ENCODE measurements around the gene MACROD2.

Gene MACROD2

DNA sequence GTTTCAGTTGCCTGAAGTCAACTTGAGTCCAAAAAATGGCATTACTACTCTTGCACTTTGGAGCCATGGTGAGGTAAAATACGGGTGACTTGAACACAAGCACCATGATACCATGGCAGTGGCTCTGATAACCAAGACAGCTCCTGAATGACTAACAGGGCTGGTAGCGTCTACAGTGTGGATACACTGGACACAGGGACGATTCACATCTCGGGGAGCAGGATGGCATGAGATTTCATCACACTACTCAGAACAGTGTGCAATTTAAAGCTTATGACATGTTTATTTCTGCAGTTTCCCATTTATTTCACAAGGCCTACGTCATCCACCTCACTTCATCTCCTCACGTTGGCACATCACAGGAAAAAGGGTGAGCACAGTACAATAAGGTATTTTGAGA, 1627.1 kb downstream of the MACROD2 start:
- DNase-seq, result no peak

DNA sequence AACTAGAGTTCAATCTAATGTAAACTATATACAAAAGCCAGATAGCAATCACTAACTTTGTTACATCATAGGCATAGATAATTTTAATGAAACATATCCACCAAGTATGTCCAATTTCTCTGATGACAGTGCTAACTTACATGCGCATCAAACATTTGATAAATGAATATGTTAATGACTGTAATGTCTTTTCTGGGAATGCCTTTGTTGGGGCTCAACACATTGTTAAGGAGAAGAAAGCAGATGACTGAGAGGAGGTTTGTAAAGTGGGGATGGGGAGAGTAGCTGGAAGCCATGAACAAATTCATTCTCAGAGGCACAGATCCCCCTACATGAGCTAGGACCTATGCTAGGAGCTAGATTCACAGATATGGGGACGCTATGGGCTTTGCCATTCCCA, 1627.9 kb downstream of the MACROD2 start:
- DNase-seq, result no peak

DNA sequence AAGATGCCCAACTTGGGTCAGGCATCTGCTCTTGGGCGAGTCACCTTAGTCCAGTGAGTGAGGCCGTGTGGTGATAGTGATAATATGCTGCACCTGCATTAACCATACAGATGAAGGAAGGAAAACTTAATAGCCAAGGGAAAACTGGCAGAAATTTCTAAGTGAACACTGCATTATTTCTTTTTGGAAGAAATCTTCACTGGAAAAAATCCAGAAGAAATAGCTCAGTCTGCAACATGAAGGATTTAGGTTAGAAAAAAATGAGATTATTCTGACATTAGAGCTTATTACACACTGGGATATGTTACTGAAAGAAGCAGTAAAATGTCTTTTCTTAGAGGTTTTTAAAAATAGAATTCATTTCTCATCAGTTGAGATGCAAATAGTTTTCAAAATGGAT, 1630.7 kb downstream of the MACROD2 start:
- no peak for DNase-seq

DNA sequence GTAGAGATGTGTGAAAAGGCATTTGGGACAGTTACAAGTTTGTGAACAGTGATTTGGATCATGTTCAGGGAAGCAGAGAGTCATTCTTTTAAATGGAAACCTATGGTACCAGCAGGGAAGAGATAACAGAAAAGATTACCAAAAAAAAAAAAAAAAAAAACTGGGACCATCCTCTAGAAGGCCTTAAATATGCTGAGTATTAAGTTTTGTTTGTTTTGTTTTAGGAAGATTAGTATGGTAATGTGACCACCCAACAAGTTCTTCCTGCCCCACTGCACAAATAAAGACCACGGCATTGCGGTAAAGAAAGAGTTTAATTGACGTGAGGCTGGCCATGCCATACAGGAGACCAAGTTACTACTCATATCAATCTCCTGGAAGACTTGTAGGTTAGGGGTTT, 1631.8 kb downstream of the MACROD2 start:
- no peak for DNase-seq

DNA sequence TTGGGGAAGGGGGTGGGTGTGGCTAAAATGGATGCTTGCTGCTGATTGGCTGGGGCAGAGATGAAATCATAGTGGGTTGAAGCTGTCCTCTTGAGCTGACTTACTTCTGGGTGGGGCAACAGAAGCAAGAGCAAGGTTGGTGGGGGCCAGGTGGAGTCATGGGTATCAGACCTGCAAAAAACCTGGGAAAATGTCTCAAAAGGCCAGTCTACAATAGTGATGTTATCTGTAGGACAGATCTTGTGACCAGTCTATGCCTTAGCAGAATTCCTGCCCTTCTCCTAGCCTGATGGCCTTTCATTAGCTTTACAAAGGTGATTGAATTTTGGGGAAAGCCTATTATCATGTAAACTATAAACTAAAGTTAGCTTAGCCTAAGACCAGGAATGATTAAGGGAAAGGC, 1632.2 kb downstream of the MACROD2 start:
- no peak for DNase-seq

DNA sequence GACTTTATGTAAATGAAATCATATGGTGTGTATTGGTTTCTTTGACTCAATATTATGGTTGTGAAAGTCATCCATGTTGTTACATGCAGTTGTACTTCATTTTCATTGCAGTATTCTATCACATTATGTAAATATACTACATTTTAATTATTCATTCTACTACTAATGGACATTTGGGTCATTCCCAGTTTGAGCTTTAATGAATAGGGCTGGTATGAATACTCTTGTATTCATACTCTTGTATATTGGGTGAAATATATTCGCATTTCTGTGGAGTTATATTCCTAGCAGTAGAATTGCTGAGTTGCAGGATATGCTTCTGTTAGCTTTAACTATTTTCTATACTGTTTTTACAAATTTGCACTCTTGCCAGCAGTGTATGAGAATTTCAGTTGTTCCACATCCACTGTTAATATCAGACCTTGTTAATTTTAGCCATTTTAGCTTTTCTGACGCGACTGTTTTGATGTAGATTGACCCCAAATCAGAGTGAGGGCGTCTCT, 1633.6 kb downstream of the MACROD2 start:
- DNase-seq, result no peak

DNA sequence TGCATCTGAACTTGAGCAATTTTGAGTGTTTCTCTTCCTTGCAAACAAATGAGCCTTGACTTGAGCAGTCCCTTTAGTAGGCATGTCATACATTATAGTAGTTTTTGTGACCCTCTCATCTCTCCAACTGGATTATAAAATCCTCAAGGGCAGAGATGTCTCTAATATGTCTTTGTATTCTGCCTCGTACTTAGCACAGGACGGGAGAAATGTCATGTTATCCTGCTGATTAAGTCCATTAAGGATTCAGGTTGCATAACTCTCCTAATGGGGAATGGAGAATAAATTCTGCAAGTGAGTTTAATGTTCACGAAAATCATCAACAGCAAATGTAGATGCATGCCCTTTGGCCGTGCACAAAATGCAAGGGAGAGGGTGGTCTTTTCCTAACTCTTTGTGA, 1635.0 kb downstream of the MACROD2 start:
- no peak for DNase-seq

DNA sequence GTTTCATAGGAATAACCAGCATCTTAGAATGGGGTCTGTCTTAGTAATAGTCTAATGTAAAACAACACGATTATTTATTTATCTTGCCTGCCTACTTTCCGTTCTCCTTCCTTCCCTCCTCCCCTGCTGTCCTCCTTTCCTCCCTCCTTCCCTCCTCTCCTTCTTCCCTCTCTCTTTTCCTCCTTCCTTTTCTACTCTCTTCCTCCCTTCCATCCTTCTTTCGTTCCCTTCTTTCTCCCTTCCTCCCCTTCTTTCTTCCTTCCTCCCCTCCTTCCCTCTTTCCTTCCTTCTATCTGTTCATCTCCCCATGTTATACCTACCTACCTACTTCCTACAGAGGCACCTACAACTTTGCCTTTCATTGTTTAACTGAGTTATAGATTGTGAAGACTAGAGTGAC, 1637.4 kb downstream of the MACROD2 start:
- DNase-seq, result no peak

DNA sequence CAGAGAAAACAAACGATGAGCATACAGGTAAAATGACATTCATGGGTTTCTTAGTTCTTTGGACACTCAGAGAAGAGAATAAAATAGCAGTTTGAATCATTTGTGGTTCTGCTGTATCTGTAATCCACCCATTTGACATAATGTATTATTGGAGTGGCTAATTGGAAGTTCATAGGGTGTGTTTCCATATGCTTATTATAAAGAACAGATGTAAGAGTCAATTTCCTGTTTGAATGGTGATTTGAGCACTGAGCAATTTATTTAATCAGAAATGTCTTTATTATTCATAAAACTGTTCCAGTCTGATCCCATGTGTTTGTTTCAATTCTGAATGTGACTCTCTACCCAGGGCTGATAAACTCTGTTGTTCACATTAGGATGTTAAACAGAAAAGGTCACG, 1638.8 kb downstream of the MACROD2 start:
- DNase-seq, result no peak

DNA sequence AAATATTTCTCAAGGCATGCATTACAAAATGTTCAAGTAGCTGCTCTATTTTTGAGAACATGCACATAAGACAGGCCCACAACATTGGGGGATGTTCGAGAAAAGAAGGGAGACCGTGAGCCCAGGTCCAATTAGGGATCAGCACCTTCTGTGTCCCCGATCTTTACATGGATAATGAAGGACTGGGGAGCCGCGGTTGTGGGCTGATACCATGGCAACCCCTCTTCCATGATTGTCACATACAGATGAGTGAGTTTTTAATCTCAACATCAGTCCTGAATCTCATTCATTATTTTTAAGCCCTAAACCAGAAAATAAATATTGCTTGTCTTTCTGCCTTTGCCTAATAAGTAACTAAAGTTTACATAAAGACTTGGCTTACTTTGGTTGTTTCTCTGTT, 1642.2 kb downstream of the MACROD2 start:
- no peak for DNase-seq

DNA sequence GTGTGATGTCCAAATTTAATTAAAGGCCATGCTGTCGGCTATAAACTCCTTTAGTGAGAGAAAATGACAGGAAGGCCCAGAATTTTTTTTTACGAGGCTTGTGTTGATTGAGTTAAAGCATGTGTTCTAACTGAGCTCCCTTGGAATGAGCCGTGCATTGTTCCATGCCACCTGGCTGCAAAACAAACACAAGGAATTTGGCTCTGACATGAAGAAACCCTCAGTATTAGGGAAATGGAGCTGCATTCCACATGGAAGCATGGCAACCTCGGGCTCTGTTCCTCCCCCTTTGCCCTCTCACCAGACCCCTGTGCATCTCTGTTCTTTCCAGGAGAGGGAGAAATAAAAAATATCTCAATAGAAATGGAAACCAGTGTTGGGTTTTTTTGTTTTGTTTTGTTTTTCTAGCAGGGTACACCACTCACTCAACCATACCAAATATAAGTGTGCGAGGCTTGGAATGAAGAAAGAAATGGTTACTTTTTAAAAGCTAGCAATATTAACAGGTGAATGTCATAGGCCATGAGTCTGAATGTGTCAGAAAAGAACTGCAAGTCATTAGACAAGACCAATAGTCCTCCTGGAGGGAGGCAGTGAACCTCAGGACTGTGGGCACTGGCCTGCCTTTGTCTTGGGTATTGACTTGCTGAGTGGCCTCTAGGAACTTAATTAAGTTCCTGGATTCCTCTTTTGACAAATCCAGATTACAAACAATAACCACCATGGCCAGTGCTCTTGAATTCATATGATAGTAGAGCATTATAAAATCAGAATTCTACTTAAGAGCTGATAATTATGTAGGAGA, 1642.8 kb downstream of the MACROD2 start:
- DNase-seq, result peak; percentile 14

DNA sequence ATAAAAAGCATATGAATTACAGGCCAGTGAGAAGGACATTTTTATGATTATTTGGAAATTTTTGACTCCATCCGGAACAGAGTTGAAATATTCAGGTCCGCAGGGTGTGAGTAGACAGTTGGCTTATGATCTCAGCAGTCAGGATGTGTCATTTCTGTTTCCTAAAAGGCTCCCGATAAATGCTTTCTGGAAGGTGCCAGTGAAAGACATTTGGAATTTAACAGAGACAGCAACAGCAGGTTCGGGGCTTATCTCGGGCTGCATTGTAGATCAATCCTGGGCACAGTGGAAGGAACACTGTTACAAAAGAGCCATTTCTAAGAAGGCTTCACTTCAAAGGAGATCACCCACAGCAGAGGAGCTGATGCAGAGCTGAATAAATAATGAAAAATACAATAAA, 1643.5 kb downstream of the MACROD2 start:
- DNase-seq, result no peak

DNA sequence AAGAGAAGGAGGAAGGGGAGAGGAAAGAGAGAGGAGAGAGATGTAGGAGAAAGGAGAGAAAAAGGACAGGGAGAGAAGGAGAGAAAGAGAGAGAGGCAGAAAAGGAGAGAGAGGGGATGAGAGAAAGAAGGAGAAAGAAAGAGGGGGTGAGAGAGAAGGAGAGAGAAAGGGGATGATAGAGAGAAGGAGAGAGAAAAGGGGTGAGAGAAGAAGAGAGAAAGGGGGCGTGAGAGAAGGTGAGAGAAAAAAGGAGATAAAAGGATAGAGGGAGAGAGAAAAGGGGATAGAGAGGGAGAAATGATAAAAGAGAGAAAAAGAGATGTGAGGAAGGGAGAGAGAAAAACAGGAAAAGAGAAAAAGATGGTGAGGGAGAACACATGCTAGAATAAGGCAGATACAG, 1644.5 kb downstream of the MACROD2 start:
- no peak for DNase-seq

DNA sequence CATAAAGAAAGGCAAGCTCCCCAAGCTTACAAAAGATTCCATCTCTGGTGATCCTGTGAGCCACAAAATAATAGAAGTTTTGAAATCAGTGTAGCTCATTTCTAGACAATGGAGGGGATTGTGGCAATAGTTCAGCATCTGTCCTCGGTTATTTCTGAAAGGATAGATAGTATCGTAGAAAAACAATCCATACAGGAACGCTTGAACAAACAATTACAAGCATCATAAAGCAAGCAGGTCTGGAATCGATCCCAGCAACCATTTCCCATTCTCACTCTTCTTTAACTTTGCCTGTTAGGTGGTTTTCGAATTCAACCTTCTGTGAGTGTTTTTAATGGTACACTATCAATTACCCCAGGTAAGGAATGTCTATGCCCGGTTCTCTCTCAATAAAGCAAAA, 1646.8 kb downstream of the MACROD2 start:
- no peak for DNase-seq

DNA sequence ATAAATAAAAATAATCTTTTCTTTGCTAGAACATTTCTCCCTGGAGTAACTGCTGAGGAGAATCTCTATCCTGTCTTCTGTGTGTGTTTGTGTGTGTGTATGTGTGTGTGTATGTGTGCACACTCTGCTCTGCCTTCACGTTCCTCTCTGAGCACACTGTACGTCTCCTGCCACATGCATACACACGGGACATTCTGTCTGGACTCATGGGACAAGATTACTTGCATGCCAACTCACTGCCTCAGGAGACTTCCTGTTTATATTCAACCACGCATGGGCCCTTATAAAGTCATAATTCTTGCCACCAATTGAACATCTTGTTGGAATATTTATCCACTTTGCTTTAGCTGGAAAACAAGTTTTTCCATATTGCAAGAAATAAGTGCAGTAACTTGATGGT, 1647.4 kb downstream of the MACROD2 start:
- DNase-seq, result no peak

DNA sequence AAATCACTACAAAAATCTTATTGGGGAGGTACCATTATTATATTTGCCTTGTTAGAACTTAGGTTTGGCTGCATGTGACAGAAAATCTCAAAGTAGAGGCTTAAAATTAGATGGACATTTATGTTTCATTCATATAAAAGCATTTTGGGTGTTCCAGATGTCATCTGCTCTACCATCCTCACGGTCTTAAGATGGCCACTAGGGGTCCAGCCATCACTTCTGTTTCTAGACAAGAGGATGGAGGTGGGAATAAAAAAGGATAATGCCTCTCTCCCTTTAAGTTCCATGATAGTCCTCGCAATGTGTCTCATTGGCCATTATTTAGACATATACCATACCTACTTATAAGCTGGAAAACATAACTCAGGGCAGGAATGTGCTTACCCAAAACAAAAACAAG, 1648.4 kb downstream of the MACROD2 start:
- no peak for DNase-seq

DNA sequence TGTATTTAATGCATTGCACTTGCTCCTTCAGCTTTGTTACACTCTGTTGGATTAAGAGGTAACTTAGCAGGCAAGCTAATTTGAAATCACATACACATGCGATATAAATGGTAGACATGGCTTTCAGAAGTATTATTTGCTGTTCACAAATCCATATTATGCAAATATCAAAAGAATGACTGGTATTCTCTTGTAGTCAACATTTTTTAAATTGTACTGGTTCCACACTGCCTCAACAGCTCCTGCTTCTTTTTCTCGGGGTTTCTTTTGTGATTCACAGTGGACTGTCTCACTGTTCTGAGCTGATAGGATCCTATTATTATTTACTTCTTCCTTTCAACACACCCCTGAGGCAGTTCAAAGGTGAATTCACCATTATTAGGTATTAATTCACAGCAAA, 1650.5 kb downstream of the MACROD2 start:
- DNase-seq, result no peak

DNA sequence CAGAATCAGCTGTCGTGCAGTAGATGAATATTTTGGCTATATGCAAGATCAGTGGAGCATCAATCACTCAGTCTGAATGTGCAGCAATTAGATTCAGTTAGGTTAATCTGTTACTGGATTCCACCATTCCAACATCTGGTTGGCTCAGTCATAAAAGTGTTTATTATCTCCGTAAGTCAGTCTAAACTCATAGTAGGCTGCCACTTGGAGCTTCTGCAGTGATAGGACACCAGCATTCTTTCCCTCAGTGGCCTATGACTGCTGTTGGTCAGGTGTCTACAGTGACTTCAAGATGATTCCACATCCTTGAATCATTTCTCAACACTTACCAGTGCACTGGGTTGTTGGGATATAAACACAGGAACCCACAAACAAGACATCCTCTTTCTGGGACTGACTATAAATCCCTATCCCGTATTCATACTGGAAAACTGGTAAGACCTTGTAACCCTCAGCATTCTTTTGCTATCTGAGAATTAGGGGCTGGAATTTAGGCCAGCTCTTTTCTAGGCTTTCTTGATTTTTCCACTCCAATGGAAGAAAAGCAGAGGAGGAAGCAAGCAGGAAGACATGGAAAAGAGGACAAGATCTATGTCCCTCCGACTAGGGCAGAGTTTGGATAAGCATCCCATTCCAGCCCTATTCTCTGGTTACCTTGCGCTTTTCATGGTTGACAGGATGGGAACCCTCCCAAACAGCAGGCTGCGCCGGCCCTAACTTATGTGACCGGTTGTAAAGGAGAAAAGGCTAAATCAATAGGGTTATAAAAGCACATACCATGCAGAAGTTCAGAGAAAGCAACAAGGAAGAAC, 1658.3 kb downstream of the MACROD2 start:
- DNase-seq, result no peak

DNA sequence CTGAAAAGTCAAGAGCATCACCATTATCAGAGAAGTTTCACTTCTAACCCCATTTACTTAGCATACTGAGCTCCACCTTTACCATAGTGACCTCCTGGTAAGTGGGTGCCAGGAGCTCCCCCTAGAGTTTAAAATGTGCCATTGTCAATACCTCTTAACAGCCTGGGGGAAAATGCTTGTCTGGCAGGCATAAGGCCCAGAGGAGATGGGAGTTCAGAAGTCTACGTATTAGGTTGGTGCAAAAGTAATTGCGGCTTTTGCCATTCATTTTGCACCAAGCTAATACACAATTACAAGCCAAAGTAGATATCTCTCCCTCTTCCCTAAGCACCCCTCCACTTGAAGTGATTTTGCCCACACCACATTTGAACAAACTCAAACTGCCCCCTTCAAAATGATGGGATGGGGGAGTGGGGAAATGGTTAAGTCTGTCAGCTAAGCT, 1658.9 kb downstream of the MACROD2 start:
- DNase-seq, result peak; percentile 63

DNA sequence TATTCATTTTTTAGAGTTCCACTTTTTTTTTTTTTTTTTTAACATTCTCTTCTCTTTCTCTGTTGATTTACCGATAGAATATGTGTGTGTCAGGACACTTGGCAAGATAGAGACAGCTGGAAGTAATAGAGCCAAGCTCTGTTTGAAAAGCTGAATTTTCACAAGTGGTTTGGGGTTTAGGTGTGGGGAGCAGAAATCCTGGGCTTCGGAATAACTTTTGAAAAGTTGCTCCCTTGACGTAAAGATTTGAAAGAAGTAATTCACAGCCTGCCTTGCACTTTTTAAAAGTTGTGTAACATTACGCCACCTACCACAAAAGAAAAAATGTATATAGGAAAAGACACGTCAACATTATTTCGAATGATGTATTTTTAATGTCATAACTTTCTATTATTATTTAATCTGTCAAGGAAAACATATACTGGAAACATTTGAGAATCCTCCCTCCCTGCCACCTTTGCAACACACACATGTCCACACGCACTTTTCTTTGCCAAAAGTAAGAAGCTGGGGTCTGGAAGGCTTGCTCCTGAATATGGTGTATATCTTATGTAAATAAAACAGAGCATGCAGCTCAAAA, 1660.1 kb downstream of the MACROD2 start:
- no peak for DNase-seq

DNA sequence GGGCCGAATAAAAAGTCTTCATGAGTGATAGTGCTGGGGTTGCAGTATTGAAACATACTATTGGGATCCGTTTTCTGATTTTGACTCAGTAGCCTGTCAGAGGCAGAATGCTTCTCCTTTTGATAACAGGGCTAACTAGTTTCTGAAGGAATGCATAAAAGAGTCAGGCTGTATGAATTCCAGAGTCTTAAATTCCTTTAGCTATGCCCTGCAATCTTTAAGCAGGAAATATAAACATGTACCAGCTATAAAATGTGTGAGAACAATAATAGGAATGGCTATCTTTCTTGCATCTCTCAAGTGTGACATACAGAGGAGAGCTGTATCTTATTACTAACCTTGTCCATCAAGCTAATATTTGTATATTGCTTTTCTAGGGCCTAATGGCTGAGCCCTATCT, 1660.8 kb downstream of the MACROD2 start:
- DNase-seq, result no peak

DNA sequence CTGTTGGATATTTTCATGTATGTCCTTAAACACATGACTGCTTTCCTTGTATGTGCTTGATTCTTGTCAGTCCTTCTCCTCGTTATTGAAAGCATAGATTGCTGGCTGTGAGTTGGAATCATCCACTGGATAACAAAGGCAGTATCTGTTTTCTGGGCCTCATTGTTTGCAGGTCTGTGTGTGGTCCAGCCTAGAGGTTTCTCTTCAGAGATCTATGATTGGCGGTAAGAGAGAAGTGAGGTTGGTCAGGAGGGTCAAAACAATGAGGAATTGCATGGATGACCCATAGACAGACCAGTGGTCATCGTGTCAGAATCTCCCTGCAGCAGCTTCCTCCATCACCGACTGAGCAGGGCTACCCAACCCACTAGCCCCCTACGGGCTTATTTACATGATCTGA, 1663.0 kb downstream of the MACROD2 start:
- no peak for DNase-seq

DNA sequence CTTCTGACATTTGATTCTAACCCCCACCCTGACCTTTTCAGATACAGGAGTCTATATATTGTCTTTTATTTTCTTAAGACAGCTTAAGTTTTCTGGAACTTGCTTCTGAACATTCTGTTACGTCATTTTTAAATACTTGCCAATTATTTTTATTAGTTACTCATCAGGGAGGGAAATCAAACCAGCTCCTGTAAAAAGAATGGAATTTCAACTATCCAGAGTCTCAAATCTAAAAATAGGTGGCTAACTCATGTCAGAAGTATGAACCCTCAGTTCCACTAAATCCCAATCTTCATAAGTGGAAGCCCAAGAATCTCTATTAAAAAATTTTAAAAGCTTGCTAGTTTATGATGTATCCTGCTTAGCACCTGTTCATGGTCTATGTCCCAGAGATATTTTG, 1677.9 kb downstream of the MACROD2 start:
- DNase-seq, result no peak
